Peyer's patch (tissue), 4 donors: ENCODE data around the gene TECTA. TPM values are rescaled to one million over a fixed set of nuclear protein-coding genes. Genes with fewer than 3 reads are reported as not detected.

Source experiments
- DNase-seq, 3 donors: peaks; one replicate each; pipeline ENCODE4 v3.0.0-alpha.2; 2017 to 2019
- H3K27ac ChIP-seq, 4 donors: fragments of 200-600 bp; sonication (generic); one replicate each; pipeline ENCODE4 v1.5.1; 2016 to 2019
- H3K27me3 ChIP-seq, 2 donors: fragments of 200-600 bp; sonication (generic); one replicate each; pipeline ENCODE4 v1.5.1; 2019
- H3K36me3 ChIP-seq, 3 donors: fragments of 200-600 bp; sonication (generic); one replicate each; pipeline ENCODE4 v1.5.1; 2016 to 2019
- H3K4me1 ChIP-seq, 4 donors: fragments of 200-600 bp; sonication (generic); one replicate each; pipeline ENCODE4 v1.5.1; 2016 to 2019
- H3K4me3 ChIP-seq, 4 donors: fragments of 200-600 bp; sonication (generic); 1 replicate in 3 of 4; 2 replicates in 1 of 4; pipeline ENCODE4 v1.5.1; 2016 to 2019; ENCODE audit warnings: mild to moderate bottlenecking in 1 of 4
- H3K9me3 ChIP-seq, 4 donors: fragments of 200-600 bp; sonication (generic); one replicate each; pipeline ENCODE4 v1.5.1; 2016 to 2019; ENCODE audit warnings: mild to moderate bottlenecking in 1 of 4
- POLR2A ChIP-seq, 2 donors: fragments of 450-650 bp; IDR thresholded peaks; one replicate each; pipeline ENCODE4 v1.5.1; 2017; ENCODE audit warnings: antibody characterized with exemption in 2 of 2, mild to moderate bottlenecking in 2 of 2, moderate library complexity in 2 of 2
- total RNA-seq, 4 donors: library from RNA; depleted of rRNA; stranded (reverse); fragments of >200 nt; gene quantifications; one replicate each; pipeline ENCODE4 v1.1.0, GENCODE V29; 2016
- TF ChIP-seq, protein P1 (sequence below), 6 experiments: fragments of 450-650 bp in 4 of 6; fragments of 200-600 bp in 2 of 6; sonication (generic) in 1 of 6; IDR thresholded peaks; one replicate each; pipeline ENCODE4 v1.5.1; 2017 to 2019; ENCODE audit warnings: antibody characterized with exemption in 6 of 6, mild to moderate bottlenecking in 3 of 6, moderate library complexity in 1 of 6

TECTA gene
- total RNA-seq, 4 donors from 2014 or later = 0.19 to 6.6 (median 0.67) TPM; not detected in 1

DNA sequence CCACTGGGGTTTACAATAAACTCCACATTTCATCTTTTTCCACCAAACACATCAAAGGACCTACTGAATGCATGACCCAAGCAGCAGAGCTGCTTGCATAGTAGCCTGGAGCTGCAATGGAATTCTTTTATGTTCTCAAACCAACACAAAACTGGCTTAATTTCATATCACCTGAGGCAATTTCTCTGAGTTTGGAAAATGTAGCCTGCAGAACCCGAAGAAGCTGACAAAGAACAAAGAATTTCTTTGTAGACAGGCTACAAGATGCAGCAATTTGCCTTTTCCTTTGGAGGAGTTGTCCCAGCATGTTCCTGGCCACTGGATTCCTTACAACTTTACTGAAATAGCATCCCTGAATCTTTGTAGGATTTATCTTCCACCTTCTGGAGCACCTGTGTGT, 5.5 kb upstream of the TECTA start:
- Histone ChIP-seq H3K36me3 (no peaks in the 10 kb centered on the region), H3K4me3 (no peak overlapping the region), H3K27me3 (no peaks in the 10 kb centered on the region), H3K4me1 (no peaks in the 10 kb centered on the region), H3K27ac (no peak overlapping the region), H3K9me3 (no peaks in the 10 kb centered on the region)
- TF ChIP-seq, protein P1, sequence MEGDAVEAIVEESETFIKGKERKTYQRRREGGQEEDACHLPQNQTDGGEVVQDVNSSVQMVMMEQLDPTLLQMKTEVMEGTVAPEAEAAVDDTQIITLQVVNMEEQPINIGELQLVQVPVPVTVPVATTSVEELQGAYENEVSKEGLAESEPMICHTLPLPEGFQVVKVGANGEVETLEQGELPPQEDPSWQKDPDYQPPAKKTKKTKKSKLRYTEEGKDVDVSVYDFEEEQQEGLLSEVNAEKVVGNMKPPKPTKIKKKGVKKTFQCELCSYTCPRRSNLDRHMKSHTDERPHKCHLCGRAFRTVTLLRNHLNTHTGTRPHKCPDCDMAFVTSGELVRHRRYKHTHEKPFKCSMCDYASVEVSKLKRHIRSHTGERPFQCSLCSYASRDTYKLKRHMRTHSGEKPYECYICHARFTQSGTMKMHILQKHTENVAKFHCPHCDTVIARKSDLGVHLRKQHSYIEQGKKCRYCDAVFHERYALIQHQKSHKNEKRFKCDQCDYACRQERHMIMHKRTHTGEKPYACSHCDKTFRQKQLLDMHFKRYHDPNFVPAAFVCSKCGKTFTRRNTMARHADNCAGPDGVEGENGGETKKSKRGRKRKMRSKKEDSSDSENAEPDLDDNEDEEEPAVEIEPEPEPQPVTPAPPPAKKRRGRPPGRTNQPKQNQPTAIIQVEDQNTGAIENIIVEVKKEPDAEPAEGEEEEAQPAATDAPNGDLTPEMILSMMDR (IDR thresholded peaks at IDR 0.05) = no peak
- TF ChIP-seq POLR2A (IDR thresholded peaks at IDR 0.05) = no peak
- no peak for DNase-seq

DNA sequence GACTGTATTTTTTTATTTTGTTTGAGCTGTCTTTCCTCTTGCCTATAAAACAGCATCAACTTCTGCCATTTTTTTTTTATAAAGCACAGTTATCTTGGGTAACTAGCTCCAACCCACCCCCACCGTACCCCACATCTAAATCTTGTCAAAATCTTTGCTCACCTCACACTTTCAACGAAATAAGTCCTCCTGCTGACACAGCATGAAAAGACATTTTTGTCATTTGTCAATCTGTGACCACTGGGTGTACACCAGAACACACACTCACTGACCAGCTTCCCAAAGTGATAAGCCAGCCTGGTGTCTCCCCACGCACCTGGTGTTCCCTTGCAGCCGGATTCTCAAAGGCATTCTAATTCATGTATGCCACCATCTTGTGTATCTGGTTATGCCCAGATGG, 1.7 kb upstream of the TECTA start:
- TF ChIP-seq, protein P1 (IDR thresholded peaks at IDR 0.05) = no peak
- TF ChIP-seq POLR2A (IDR thresholded peaks at IDR 0.05) = no peak
- no peaks in the 10 kb centered on the region for H3K9me3 ChIP-seq
- no peaks in the 10 kb centered on the region for H3K27me3 ChIP-seq
- no peak for DNase-seq
- no peak overlapping the region for H3K27ac ChIP-seq
- peaks cover 0 to 2% (median 0%) of the 10 kb centered on the region in 4 donors for H3K4me1 ChIP-seq
- H3K4me3 ChIP-seq = no peak overlapping the region
- H3K36me3 ChIP-seq = no peaks in the 10 kb centered on the region

DNA sequence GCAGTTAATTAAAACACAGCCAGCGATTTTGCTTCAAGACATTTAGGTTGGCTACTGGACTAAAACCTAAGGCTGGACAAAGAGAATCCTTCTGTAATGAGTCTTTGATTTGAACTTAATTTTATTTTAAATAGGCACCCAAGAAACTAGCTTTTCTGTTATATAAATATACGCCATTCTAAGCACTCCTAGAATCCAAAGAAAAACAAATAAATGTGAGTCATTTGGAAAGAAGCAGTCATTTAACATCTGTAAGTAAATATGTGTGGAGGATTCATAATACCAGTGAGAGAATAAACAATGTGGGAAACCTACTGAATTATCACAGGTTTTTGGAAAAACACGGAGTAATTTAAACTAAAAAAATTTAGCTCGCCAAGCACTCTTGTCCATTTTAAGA, 1.2 kb upstream of the TECTA start:
- no peaks in the 10 kb centered on the region for H3K27me3 ChIP-seq

DNA sequence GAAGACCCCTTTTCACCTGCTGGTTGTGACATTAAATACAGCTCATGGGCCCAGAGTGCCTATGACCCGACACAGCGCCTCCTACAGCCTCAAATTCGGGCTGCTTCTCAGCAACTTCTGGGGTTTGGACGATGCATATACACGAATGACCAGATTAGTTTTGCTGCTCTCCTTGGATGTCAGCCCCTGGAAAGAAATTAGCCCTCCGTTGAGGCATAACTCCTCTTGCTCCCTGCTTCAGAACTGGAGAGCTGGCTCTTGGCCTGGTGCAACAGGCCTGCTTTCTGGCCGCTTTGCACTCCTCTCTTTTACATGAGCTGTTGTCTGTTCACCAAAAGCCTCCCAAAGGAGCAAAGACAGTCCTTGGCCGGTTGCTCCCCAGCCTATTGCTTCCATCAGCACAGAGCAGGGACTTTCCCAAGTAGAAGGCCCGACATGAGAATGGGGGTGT, 3.3 kb downstream of the TECTA start:
- TF ChIP-seq, protein P1 (IDR thresholded peaks at IDR 0.05) = no peak
- TF ChIP-seq POLR2A (IDR thresholded peaks at IDR 0.05) = no peak
- Histone ChIP-seq H3K36me3 (no peaks in the 10 kb centered on the region), H3K4me1 (peaks cover 0 to 4% (median 0%) of the 10 kb centered on the region in 4 donors), H3K27ac (peak overlapping the region in 1 of 4 donors; percentile 5), H3K27me3 (no peaks in the 10 kb centered on the region), H3K9me3 (no peaks in the 10 kb centered on the region), H3K4me3 (no peak overlapping the region)
- DNase-seq = no peak

More for the DNA sequence above, 1.2 kb upstream of the TECTA start:
- Histone ChIP-seq H3K27ac (no peak overlapping the region), H3K4me1 (peaks cover 0 to 4% (median 0%) of the 10 kb centered on the region in 4 donors), H3K36me3 (no peaks in the 10 kb centered on the region), H3K4me3 (no peak overlapping the region), H3K9me3 (no peaks in the 10 kb centered on the region)
- TF ChIP-seq, protein P1 (IDR thresholded peaks at IDR 0.05) = no peak
- no peak for TF ChIP-seq POLR2A (IDR thresholded peaks at IDR 0.05)
- no peak for DNase-seq

DNA sequence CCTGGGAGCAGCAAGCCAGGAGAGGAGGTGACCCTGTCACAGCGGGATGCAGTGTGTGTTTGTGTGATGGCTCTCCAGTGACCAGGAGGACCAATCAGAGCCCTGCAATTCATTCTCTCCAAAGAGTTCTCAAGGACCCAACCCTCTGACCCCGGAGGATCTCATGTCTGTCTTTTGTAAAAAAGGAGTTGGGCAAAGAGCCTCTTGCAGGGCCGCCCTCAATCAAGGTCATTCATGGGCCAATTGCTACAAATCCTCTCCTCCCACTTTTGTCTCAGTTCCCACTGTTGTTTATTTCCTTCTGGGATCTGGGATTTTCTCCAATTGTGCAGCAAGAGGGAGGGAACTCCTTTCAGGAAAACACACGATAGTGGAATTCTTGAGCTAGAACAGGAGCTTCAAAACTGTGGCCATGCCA, 4.0 kb downstream of the TECTA start:
- Histone ChIP-seq H3K4me3 (no peak overlapping the region), H3K36me3 (no peaks in the 10 kb centered on the region), H3K27me3 (no peaks in the 10 kb centered on the region), H3K4me1 (peaks cover 0 to 4% (median 0%) of the 10 kb centered on the region in 4 donors), H3K27ac (no peak overlapping the region), H3K9me3 (no peaks in the 10 kb centered on the region)
- DNase-seq = no peak
- TF ChIP-seq POLR2A (IDR thresholded peaks at IDR 0.05) = no peak
- TF ChIP-seq, protein P1 (IDR thresholded peaks at IDR 0.05) = no peak
